Measurements from ENCODE around the gene GSTM4.
A peak's percentile ranks its signal among the peaks of the same experiment; 100 is the strongest.
"Not testable (repeated sequence)": the region's sequence is repeated elsewhere in the genome, so short reads cannot be mapped to it uniquely, and the experiment has no call there.

GSTM4 gene

GRCh38 chr1:109684777-109685176 is 28.9 kb downstream of the GSTM4 start:
- not testable (repeated sequence) for H2BK12ac ChIP-seq (ENCODE audit: low read length in 2 of 2); H3K23ac ChIP-seq (ENCODE audit: low read length in 2 of 2); H3K18ac ChIP-seq (ENCODE audit: low read depth in 1 of 2, low read length in 2 of 2); H4K8ac ChIP-seq (ENCODE audit: low read length); H3K9me3 ChIP-seq (ENCODE audit: control insufficient read depth, low read length); H3K36me3 ChIP-seq (ENCODE audit: control insufficient read depth in 1 of 2, insufficient read depth in 2 of 2, low read depth in 1 of 2, low read length in 2 of 2); H2BK15ac ChIP-seq (ENCODE audit: low read depth, poor library complexity, severe bottlenecking); H3K79me1 ChIP-seq (replicated peaks; ENCODE audit: low read length, poor library complexity, severe bottlenecking); H2AFZ ChIP-seq (ENCODE audit: low read depth, low read length); H2BK120ac ChIP-seq (ENCODE audit: low read depth, low read length); H3K4me3 ChIP-seq (ENCODE audit: insufficient read depth in 1 of 2, low read depth in 1 of 2, low read length in 2 of 2); H3K4ac ChIP-seq (ENCODE audit: low read depth in 1 of 2, low read length in 2 of 2); H3K4me2 ChIP-seq (ENCODE audit: low read length, poor library complexity, severe bottlenecking); H3K27me3 ChIP-seq (ENCODE audit: control insufficient read depth in 1 of 2, insufficient read depth in 1 of 2, low read length in 2 of 2); DNase-seq; H3K14ac ChIP-seq (ENCODE audit: low read length in 2 of 2); H3K27ac ChIP-seq (ENCODE audit: low read length, poor library complexity, severe bottlenecking); H3K4me1 ChIP-seq (ENCODE audit: control insufficient read depth, insufficient read depth, low read depth, low read length); H4K91ac ChIP-seq (ENCODE audit: low read length); H2AK5ac ChIP-seq (ENCODE audit: low read length, severe bottlenecking); H2BK5ac ChIP-seq (ENCODE audit: low read depth, low read length, poor library complexity, severe bottlenecking); H3K9ac ChIP-seq (ENCODE audit: low read length)
- 92% methylated on average over 4 of the region's 6 CpGs for WGBS

GRCh38 chr1:109685399-109685798 is 29.5 kb downstream of the GSTM4 start:
- not testable (repeated sequence) for H3K9ac ChIP-seq (ENCODE audit: low read length); H3K14ac ChIP-seq (ENCODE audit: low read length in 2 of 2); H3K27ac ChIP-seq (ENCODE audit: low read length, poor library complexity, severe bottlenecking); H2BK15ac ChIP-seq (ENCODE audit: low read depth, poor library complexity, severe bottlenecking); H3K9me3 ChIP-seq (ENCODE audit: control insufficient read depth, low read length); H3K36me3 ChIP-seq (ENCODE audit: control insufficient read depth in 1 of 2, insufficient read depth in 2 of 2, low read depth in 1 of 2, low read length in 2 of 2); H4K91ac ChIP-seq (ENCODE audit: low read length); H3K4me2 ChIP-seq (ENCODE audit: low read length, poor library complexity, severe bottlenecking); H2AK5ac ChIP-seq (ENCODE audit: low read length, severe bottlenecking); H2BK120ac ChIP-seq (ENCODE audit: low read depth, low read length); H2BK5ac ChIP-seq (ENCODE audit: low read depth, low read length, poor library complexity, severe bottlenecking); H2BK12ac ChIP-seq (ENCODE audit: low read length in 2 of 2); H3K4ac ChIP-seq (ENCODE audit: low read depth in 1 of 2, low read length in 2 of 2); DNase-seq; H3K23ac ChIP-seq (ENCODE audit: low read length in 2 of 2); H3K18ac ChIP-seq (ENCODE audit: low read depth in 1 of 2, low read length in 2 of 2); H2AFZ ChIP-seq (ENCODE audit: low read depth, low read length); H3K4me1 ChIP-seq (ENCODE audit: control insufficient read depth, insufficient read depth, low read depth, low read length); H4K8ac ChIP-seq (ENCODE audit: low read length); H3K79me1 ChIP-seq (replicated peaks; ENCODE audit: low read length, poor library complexity, severe bottlenecking); H3K4me3 ChIP-seq (ENCODE audit: insufficient read depth in 1 of 2, low read depth in 1 of 2, low read length in 2 of 2); H3K27me3 ChIP-seq (ENCODE audit: control insufficient read depth in 1 of 2, insufficient read depth in 1 of 2, low read length in 2 of 2)
- no CpG with 5 or more reads among the region's 1 CpG for WGBS

GRCh38 chr1:109685890-109686289 is 30.0 kb downstream of the GSTM4 start:
- H2BK5ac ChIP-seq (ENCODE audit: low read depth, low read length, poor library complexity, severe bottlenecking); H3K23ac ChIP-seq (ENCODE audit: low read length in 2 of 2); H3K14ac ChIP-seq (ENCODE audit: low read length in 2 of 2); H2BK12ac ChIP-seq (ENCODE audit: low read length in 2 of 2); DNase-seq; H2BK15ac ChIP-seq (ENCODE audit: low read depth, poor library complexity, severe bottlenecking); H4K91ac ChIP-seq (ENCODE audit: low read length); H3K79me1 ChIP-seq (replicated peaks; ENCODE audit: low read length, poor library complexity, severe bottlenecking); H3K4ac ChIP-seq (ENCODE audit: low read depth in 1 of 2, low read length in 2 of 2); H3K36me3 ChIP-seq (ENCODE audit: control insufficient read depth in 1 of 2, insufficient read depth in 2 of 2, low read depth in 1 of 2, low read length in 2 of 2); H3K18ac ChIP-seq (ENCODE audit: low read depth in 1 of 2, low read length in 2 of 2); H2BK120ac ChIP-seq (ENCODE audit: low read depth, low read length); H3K4me2 ChIP-seq (ENCODE audit: low read length, poor library complexity, severe bottlenecking); H3K4me3 ChIP-seq (ENCODE audit: insufficient read depth in 1 of 2, low read depth in 1 of 2, low read length in 2 of 2); H3K4me1 ChIP-seq (ENCODE audit: control insufficient read depth, insufficient read depth, low read depth, low read length); H3K27ac ChIP-seq (ENCODE audit: low read length, poor library complexity, severe bottlenecking); H2AFZ ChIP-seq (ENCODE audit: low read depth, low read length); H2AK5ac ChIP-seq (ENCODE audit: low read length, severe bottlenecking); H3K9ac ChIP-seq (ENCODE audit: low read length); H3K27me3 ChIP-seq (ENCODE audit: control insufficient read depth in 1 of 2, insufficient read depth in 1 of 2, low read length in 2 of 2); H4K8ac ChIP-seq (ENCODE audit: low read length); H3K9me3 ChIP-seq (ENCODE audit: control insufficient read depth, low read length): not testable (repeated sequence)
- WGBS, result 80% methylated on average over 1 of the region's 4 CpGs

- not testable (repeated sequence) for H3K4me3 ChIP-seq (ENCODE audit: insufficient read depth in 1 of 2, low read depth in 1 of 2, low read length in 2 of 2); H3K4me1 ChIP-seq (ENCODE audit: control insufficient read depth, insufficient read depth, low read depth, low read length); H3K4ac ChIP-seq (ENCODE audit: low read depth in 1 of 2, low read length in 2 of 2); H2BK15ac ChIP-seq (ENCODE audit: low read depth, poor library complexity, severe bottlenecking); H3K14ac ChIP-seq (ENCODE audit: low read length in 2 of 2); H2AK5ac ChIP-seq (ENCODE audit: low read length, severe bottlenecking); H3K27me3 ChIP-seq (ENCODE audit: control insufficient read depth in 1 of 2, insufficient read depth in 1 of 2, low read length in 2 of 2); H3K79me1 ChIP-seq (replicated peaks; ENCODE audit: low read length, poor library complexity, severe bottlenecking); H2BK5ac ChIP-seq (ENCODE audit: low read depth, low read length, poor library complexity, severe bottlenecking); H2BK12ac ChIP-seq (ENCODE audit: low read length in 2 of 2); H4K91ac ChIP-seq (ENCODE audit: low read length); H3K36me3 ChIP-seq (ENCODE audit: control insufficient read depth in 1 of 2, insufficient read depth in 2 of 2, low read depth in 1 of 2, low read length in 2 of 2); H2BK120ac ChIP-seq (ENCODE audit: low read depth, low read length); H3K23ac ChIP-seq (ENCODE audit: low read length in 2 of 2); DNase-seq; H3K18ac ChIP-seq (ENCODE audit: low read depth in 1 of 2, low read length in 2 of 2); H3K27ac ChIP-seq (ENCODE audit: low read length, poor library complexity, severe bottlenecking); H3K9me3 ChIP-seq (ENCODE audit: control insufficient read depth, low read length); H3K9ac ChIP-seq (ENCODE audit: low read length)
- H3K4me2 ChIP-seq (ENCODE audit: low read length, poor library complexity, severe bottlenecking), result peak overlapping the region; percentile 16
- 45% methylated on average over 8 of the region's 11 CpGs for WGBS
- peak overlapping the region; percentile 83 for H4K8ac ChIP-seq (ENCODE audit: low read length)
- peak overlapping the region; percentile 63 for H2AFZ ChIP-seq (ENCODE audit: low read depth, low read length)
Measured at GRCh38 chr1:109687109-109687508, 31.2 kb downstream of the GSTM4 start.

All from mesenchymal stem cell (in vitro differentiated cells and primary cell).